ENCODE measurements around the gene TEAD3. TPM values are rescaled to one million over a fixed set of nuclear protein-coding genes. Genes with fewer than 3 reads are reported as not detected.

Gene TEAD3
- total and polyA plus RNA-seq, 10 of the 15 experiments (the other 5 are each of a cell fraction or from before 2014, with no cell fraction given) = 0.02 to 0.28 (median 0.18) TPM; not detected in 5

DNA sequence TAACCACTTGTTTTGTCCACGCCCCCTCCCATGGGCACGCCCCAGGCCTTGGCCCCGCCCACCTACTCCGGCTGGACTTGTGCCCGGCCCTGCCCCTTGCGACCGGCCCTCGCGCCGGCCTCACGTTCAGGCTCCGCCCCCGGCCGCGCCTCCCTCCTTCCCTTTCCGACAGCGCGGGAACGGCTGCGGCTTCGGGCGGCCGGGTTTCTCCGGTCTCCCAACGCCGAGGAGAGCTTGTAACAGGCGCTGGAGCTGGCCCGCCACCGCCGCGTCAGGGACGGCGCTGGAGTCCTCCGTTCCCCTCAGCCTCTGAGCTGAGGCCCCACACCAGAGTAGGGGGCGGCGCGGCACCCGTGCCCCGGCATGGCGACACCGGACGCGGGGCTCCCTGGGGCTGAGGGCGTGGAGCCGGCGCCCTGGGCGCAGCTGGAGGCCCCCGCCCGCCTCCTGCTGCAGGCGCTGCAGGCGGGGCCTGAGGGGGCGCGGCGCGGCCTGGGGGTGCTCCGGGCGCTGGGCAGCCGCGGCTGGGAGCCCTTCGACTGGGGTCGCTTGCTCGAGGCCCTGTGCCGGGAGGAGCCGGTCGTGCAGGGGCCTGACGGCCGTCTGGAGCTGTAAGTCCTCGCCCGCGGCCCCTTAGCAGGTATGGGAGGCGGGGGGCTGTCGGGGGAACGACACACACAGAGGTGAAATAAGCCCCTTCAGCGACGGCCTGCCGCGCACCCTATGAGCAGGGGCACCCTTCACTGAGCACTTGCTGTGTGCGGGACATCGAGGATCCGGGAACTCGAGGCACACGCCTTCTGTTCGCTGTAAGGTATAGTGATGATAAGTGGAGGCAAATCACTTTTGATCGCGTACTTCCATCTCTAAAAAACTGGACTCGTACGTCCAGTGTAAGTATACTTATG lies 44.4 kb downstream of the TEAD3 start, which contains the start of gene FANCE (continued):
- TF ChIP-seq, protein P1, sequence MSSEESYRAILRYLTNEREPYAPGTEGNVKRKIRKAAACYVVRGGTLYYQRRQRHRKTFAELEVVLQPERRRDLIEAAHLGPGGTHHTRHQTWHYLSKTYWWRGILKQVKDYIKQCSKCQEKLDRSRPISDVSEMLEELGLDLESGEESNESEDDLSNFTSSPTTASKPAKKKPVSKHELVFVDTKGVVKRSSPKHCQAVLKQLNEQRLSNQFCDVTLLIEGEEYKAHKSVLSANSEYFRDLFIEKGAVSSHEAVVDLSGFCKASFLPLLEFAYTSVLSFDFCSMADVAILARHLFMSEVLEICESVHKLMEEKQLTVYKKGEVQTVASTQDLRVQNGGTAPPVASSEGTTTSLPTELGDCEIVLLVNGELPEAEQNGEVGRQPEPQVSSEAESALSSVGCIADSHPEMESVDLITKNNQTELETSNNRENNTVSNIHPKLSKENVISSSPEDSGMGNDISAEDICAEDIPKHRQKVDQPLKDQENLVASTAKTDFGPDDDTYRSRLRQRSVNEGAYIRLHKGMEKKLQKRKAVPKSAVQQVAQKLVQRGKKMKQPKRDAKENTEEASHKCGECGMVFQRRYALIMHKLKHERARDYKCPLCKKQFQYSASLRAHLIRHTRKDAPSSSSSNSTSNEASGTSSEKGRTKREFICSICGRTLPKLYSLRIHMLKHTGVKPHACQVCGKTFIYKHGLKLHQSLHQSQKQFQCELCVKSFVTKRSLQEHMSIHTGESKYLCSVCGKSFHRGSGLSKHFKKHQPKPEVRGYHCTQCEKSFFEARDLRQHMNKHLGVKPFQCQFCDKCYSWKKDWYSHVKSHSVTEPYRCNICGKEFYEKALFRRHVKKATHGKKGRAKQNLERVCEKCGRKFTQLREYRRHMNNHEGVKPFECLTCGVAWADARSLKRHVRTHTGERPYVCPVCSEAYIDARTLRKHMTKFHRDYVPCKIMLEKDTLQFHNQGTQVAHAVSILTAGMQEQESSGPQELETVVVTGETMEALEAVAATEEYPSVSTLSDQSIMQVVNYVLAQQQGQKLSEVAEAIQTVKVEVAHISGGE (CRISPR knock-in tag; IDR thresholded peaks at IDR 0.05) = no peak
- TF ChIP-seq SUZ12 (IDR thresholded peaks at IDR 0.05; ENCODE audit: unreplicated experiment) (no peak), CHD4 (IDR thresholded peaks at IDR 0.05) (no peak), SRF (IDR thresholded peaks at IDR 0.05; ENCODE audit: low read depth in 2 of 2, low read length in 2 of 2) (peak in 1 of 2 experiments; percentile 23; a peak in 1 of 4 replicates), STAT1 (conservative IDR thresholded peaks at IDR 0.05) (0 out of 2 replicates have a peak, but pooled peaks have one; percentile 69), GABPA (IDR thresholded peaks at IDR 0.05; ENCODE audit: low read depth) (no peak), POLR2AphosphoS5 (IDR thresholded peaks at IDR 0.05; ENCODE audit: low read length) (no peak), ZSCAN29 (IDR thresholded peaks at IDR 0.05) (no peak), EED (IDR thresholded peaks at IDR 0.05; ENCODE audit: low read depth) (no peak), BMI1 (IDR thresholded peaks at IDR 0.05; ENCODE audit: borderline replicate concordance) (no peak), IKZF2 (IDR thresholded peaks at IDR 0.05) (no peak)

All from GM12878 (cell line).